GM19239 (cell line): ENCODE results near the gene LRRC15.

Source experiments
- DNase-seq: peaks from one replicate; pipeline ENCODE4 v3.0.0; 2011; ENCODE audit warnings: low spot score; ENCODE audit not compliant: insufficient read length
- FAIRE-seq: peaks from 2 replicates; lab custom pipeline; 2011; peaks lifted over from hg19 to GRCh38; lab: Jason Lieb, UNC

The LRRC15 gene

GRCh38 chr3:194386648-194387047, 17.1 kb upstream of the LRRC15 start:
- DNase-seq (no peak), FAIRE-seq (no peak)

- FAIRE-seq (no peak), DNase-seq (no peak)
Measured at GRCh38 chr3:194386066-194386465, 16.5 kb upstream of the LRRC15 start.

- FAIRE-seq (no peak), DNase-seq (no peak)
Measured at GRCh38 chr3:194384569-194385001, 15.0 kb upstream of the LRRC15 start.

- FAIRE-seq = no peak
- DNase-seq = no peak
Measured at GRCh38 chr3:194384156-194384555, 14.6 kb upstream of the LRRC15 start.

GRCh38 chr3:194383276-194383940, 13.9 kb upstream of the LRRC15 start:
- no peak for DNase-seq
- no peak for FAIRE-seq

GRCh38 chr3:194382892-194383223, 13.3 kb upstream of the LRRC15 start:
- no peak for FAIRE-seq
- DNase-seq = no peak

- DNase-seq = no peak
- no peak for FAIRE-seq
Measured at GRCh38 chr3:194382196-194382891, 12.8 kb upstream of the LRRC15 start.

- FAIRE-seq (no peak), DNase-seq (no peak)
Measured at GRCh38 chr3:194381460-194381875, 11.9 kb upstream of the LRRC15 start.

GRCh38 chr3:194380326-194380725, 10.8 kb upstream of the LRRC15 start:
- FAIRE-seq = no peak
- no peak for DNase-seq

GRCh38 chr3:194379651-194380050, 10.1 kb upstream of the LRRC15 start:
- no peak for FAIRE-seq
- no peak for DNase-seq

- DNase-seq (no peak), FAIRE-seq (no peak)
Measured at GRCh38 chr3:194379231-194379630, 9.7 kb upstream of the LRRC15 start.

- DNase-seq = no peak
- FAIRE-seq = no peak
Measured at GRCh38 chr3:194377708-194378107, 8.2 kb upstream of the LRRC15 start.

- DNase-seq = no peak
- no peak for FAIRE-seq
Measured at GRCh38 chr3:194376241-194376560, 6.7 kb upstream of the LRRC15 start.

- no peak for DNase-seq
Measured at GRCh38 chr3:194375473-194376240, 6.1 kb upstream of the LRRC15 start.

GRCh38 chr3:194374935-194375334, 5.4 kb upstream of the LRRC15 start:
- no peak for DNase-seq
- FAIRE-seq = no peak

More at GRCh38 chr3:194375473-194376240, 6.1 kb upstream of the LRRC15 start:
- no peak for FAIRE-seq

- FAIRE-seq = no peak
- DNase-seq = no peak
Measured at GRCh38 chr3:194373899-194374298, 4.4 kb upstream of the LRRC15 start.

- no peak for DNase-seq
- FAIRE-seq = no peak
Measured at GRCh38 chr3:194373028-194373427, 3.5 kb upstream of the LRRC15 start.

- DNase-seq (no peak), FAIRE-seq (no peak)
Measured at GRCh38 chr3:194370753-194371152, 1.2 kb upstream of the LRRC15 start.

GRCh38 chr3:194368918-194369317, 625 bp downstream of the LRRC15 start:
- DNase-seq (no peak), FAIRE-seq (no peak)

- FAIRE-seq = no peak
- no peak for DNase-seq
Measured at GRCh38 chr3:194367992-194368841, 1.3 kb downstream of the LRRC15 start.
